ENCODE results near the gene ARHGAP6.

DNA sequence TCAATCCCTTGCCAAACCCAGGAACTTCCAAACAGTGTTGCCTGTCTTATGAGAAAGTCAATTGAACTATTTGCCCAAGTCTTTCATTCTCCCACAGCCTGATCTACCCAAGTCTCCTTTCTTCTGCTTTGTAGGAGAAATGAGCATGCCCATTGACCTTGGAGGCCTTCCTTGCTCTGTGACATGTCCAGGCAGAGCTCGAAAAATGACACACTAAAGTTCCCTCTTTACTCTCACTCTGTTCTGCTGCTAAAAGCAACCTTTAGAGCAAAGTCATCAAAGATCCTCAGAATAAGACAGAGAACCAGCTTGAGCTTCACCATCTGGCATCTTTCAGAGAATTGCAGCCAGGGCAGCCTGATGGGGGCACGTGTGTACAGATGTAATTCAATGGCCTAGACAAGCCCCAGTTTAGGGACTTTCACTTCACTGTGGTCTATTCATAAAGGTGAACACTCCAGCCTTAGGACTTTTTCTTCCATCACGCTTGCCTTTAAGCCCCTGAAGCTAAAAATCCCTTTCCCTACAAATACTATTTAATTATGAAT lies 236.1 kb downstream of the ARHGAP6 start:
- TF ChIP-seq, protein P1, sequence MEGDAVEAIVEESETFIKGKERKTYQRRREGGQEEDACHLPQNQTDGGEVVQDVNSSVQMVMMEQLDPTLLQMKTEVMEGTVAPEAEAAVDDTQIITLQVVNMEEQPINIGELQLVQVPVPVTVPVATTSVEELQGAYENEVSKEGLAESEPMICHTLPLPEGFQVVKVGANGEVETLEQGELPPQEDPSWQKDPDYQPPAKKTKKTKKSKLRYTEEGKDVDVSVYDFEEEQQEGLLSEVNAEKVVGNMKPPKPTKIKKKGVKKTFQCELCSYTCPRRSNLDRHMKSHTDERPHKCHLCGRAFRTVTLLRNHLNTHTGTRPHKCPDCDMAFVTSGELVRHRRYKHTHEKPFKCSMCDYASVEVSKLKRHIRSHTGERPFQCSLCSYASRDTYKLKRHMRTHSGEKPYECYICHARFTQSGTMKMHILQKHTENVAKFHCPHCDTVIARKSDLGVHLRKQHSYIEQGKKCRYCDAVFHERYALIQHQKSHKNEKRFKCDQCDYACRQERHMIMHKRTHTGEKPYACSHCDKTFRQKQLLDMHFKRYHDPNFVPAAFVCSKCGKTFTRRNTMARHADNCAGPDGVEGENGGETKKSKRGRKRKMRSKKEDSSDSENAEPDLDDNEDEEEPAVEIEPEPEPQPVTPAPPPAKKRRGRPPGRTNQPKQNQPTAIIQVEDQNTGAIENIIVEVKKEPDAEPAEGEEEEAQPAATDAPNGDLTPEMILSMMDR (IDR thresholded peaks at IDR 0.05) = no peak
- TF ChIP-seq POLR2A (IDR thresholded peaks at IDR 0.05) = no peak
